HUES6 (cell line): ENCODE measurements around the gene YTHDF1.
"Not testable (repeated sequence)": the region's sequence is repeated elsewhere in the genome, so short reads cannot be mapped to it uniquely, and the experiment has no call there.

ENCODE experiments used
- H3K27ac ChIP-seq: 2 replicates; pipeline ENCODE4 v1.7.0; 2013; ENCODE audit warnings: low read depth, mild to moderate bottlenecking, low read length, inconsistent platforms
- H3K27me3 ChIP-seq: 2 replicates; pipeline ENCODE4 v1.6.1; 2013; ENCODE audit warnings: low read length; ENCODE audit not compliant: control insufficient read depth, insufficient read depth
- H3K36me3 ChIP-seq: 2 replicates; pipeline ENCODE4 v1.6.1; 2013; ENCODE audit warnings: low read length; ENCODE audit not compliant: control insufficient read depth, insufficient read depth
- H3K4me1 ChIP-seq: 2 replicates; pipeline ENCODE4 v1.6.1; 2013; ENCODE audit warnings: low read length; ENCODE audit not compliant: control insufficient read depth, insufficient read depth
- H3K4me3 ChIP-seq: 2 replicates; pipeline ENCODE4 v1.5.1; 2013; ENCODE audit warnings: low read depth, low read length
- H3K9ac ChIP-seq: one replicate; pipeline ENCODE4 v1.6.1; 2013; ENCODE audit warnings: mild to moderate bottlenecking, low read length
- H3K9me3 ChIP-seq: 2 replicates; pipeline ENCODE4 v1.6.1; 2013; ENCODE audit warnings: low read depth, low read length; ENCODE audit not compliant: control insufficient read depth, insufficient read depth

YTHDF1 gene

GRCh38 chr20:63256954-63257353, 41.0 kb upstream of the YTHDF1 start:
- Histone ChIP-seq H3K36me3 (no peaks in the 10 kb centered on the region), H3K9me3 (no peaks in the 10 kb centered on the region), H3K9ac (no peak overlapping the region), H3K27ac (no peak overlapping the region), H3K4me1 (peaks cover 31% of the 10 kb centered on the region), H3K4me3 (no peak overlapping the region), H3K27me3 (peaks cover 49% of the 10 kb centered on the region)

- no peak overlapping the region for H3K9ac ChIP-seq
- peaks cover 54% of the 10 kb centered on the region for H3K27me3 ChIP-seq
- no peaks in the 10 kb centered on the region for H3K9me3 ChIP-seq
- H3K4me1 ChIP-seq: peaks cover 26% of the 10 kb centered on the region
- H3K27ac ChIP-seq: no peak overlapping the region
- no peak overlapping the region for H3K4me3 ChIP-seq
- H3K36me3 ChIP-seq: no peaks in the 10 kb centered on the region
Observed at GRCh38 chr20:63255931-63256704, 40.2 kb upstream of the YTHDF1 start.

- H3K9ac ChIP-seq: no peak overlapping the region
- no peaks in the 10 kb centered on the region for H3K36me3 ChIP-seq
- H3K4me3 ChIP-seq: peak overlapping the region; percentile 65
- H3K27ac ChIP-seq: no peak overlapping the region
- no peaks in the 10 kb centered on the region for H3K9me3 ChIP-seq
- peaks cover 54% of the 10 kb centered on the region for H3K27me3 ChIP-seq
- peaks cover 26% of the 10 kb centered on the region for H3K4me1 ChIP-seq
Observed at GRCh38 chr20:63254606-63255384, 38.9 kb upstream of the YTHDF1 start.

- Histone ChIP-seq H3K9ac (no peak within 1 kb of the TSS), H3K36me3 (no peaks in the 10 kb centered on the region), H3K4me3 (peak within 1 kb of the TSS; percentile 65), H3K9me3 (no peaks in the 10 kb centered on the region), H3K4me1 (peaks cover 23% of the 10 kb centered on the region), H3K27me3 (peaks cover 54% of the 10 kb centered on the region), H3K27ac (no peak within 1 kb of the TSS)
Observed at GRCh38 chr20:63254232-63254605, 38.3 kb upstream of the YTHDF1 start, which contains the start of gene NKAIN4. TSS of gene NKAIN4 (minus strand) at chr20:63254463. CDS start at chr20:63254450, 13 bp downstream.

- no peaks in the 10 kb centered on the region for H3K36me3 ChIP-seq
- peaks cover 54% of the 10 kb centered on the region for H3K27me3 ChIP-seq
- peak overlapping the region; percentile 60 for H3K4me3 ChIP-seq
- no peaks in the 10 kb centered on the region for H3K9me3 ChIP-seq
- peaks cover 22% of the 10 kb centered on the region for H3K4me1 ChIP-seq
- no peak overlapping the region for H3K27ac ChIP-seq
- no peak overlapping the region for H3K9ac ChIP-seq
Observed at GRCh38 chr20:63253438-63254231, 37.7 kb upstream of the YTHDF1 start.

GRCh38 chr20:63253065-63253437, 37.1 kb upstream of the YTHDF1 start:
- H3K4me1 ChIP-seq: peaks cover 27% of the 10 kb centered on the region
- H3K36me3 ChIP-seq: no peaks in the 10 kb centered on the region
- H3K27me3 ChIP-seq: peaks cover 55% of the 10 kb centered on the region
- H3K9ac ChIP-seq: no peak overlapping the region
- no peaks in the 10 kb centered on the region for H3K9me3 ChIP-seq
- no peak overlapping the region for H3K27ac ChIP-seq
- H3K4me3 ChIP-seq: peak overlapping the region; percentile 53

- no peaks in the 10 kb centered on the region for H3K36me3 ChIP-seq
- no peak overlapping the region for H3K27ac ChIP-seq
- H3K9me3 ChIP-seq: no peaks in the 10 kb centered on the region
- H3K4me3 ChIP-seq: no peak overlapping the region
- H3K9ac ChIP-seq: no peak overlapping the region
- peaks cover 57% of the 10 kb centered on the region for H3K27me3 ChIP-seq
- H3K4me1 ChIP-seq: peaks cover 33% of the 10 kb centered on the region
Observed at GRCh38 chr20:63252284-63252711, 36.4 kb upstream of the YTHDF1 start.

- Histone ChIP-seq H3K27me3 (peaks cover 51% of the 10 kb centered on the region), H3K4me1 (peaks cover 41% of the 10 kb centered on the region)
- not testable (repeated sequence) for H3K9me3 ChIP-seq, H3K27ac ChIP-seq, H3K9ac ChIP-seq, H3K4me3 ChIP-seq, H3K36me3 ChIP-seq
Observed at GRCh38 chr20:63251350-63251749, 35.4 kb upstream of the YTHDF1 start.

- H3K27me3 ChIP-seq: peaks cover 40% of the 10 kb centered on the region
- peaks cover 29% of the 10 kb centered on the region for H3K4me1 ChIP-seq
- H3K9ac ChIP-seq: no peak overlapping the region
- no peaks in the 10 kb centered on the region for H3K9me3 ChIP-seq
- no peaks in the 10 kb centered on the region for H3K36me3 ChIP-seq
- no peak overlapping the region for H3K27ac ChIP-seq
- H3K4me3 ChIP-seq: no peak overlapping the region
Observed at GRCh38 chr20:63249891-63250290, 34.0 kb upstream of the YTHDF1 start.

GRCh38 chr20:63248835-63249591, 33.1 kb upstream of the YTHDF1 start:
- Histone ChIP-seq H3K27me3 (peaks cover 33% of the 10 kb centered on the region), H3K36me3 (no peaks in the 10 kb centered on the region), H3K9ac (no peak overlapping the region), H3K9me3 (no peaks in the 10 kb centered on the region), H3K27ac (no peak overlapping the region), H3K4me1 (peaks cover 28% of the 10 kb centered on the region), H3K4me3 (no peak overlapping the region)
